DOHH2 (cell line): ENCODE results near the gene FZD10.

Experiments
- H3F3A ChIP-seq: fragments of 200-600 bp; sonication (generic), shearing (Covaris generic); 2 replicates; pipeline ENCODE4 v1.6.0; 2016; ENCODE audit warnings: antibody characterized with exemption, mild to moderate bottlenecking; ENCODE audit not compliant: control insufficient read depth, insufficient read depth
- H3K27ac ChIP-seq: fragments of 200-600 bp; sonication (generic); 2 replicates; pipeline ENCODE4 v1.5.1; 2014; ENCODE audit warnings: low read depth, mild to moderate bottlenecking, low read length, moderate library complexity
- H3K27me3 ChIP-seq: fragments of 200-600 bp; sonication (generic); 2 replicates; pipeline ENCODE4 v1.6.1; 2014; ENCODE audit warnings: mild to moderate bottlenecking, low read length, mixed read lengths; ENCODE audit not compliant: control insufficient read depth
- H3K36me3 ChIP-seq: fragments of 200-600 bp; sonication (generic); 2 replicates; pipeline ENCODE4 v1.6.1; 2014; ENCODE audit warnings: mild to moderate bottlenecking, low read length, moderate library complexity, mixed read lengths; ENCODE audit not compliant: control insufficient read depth
- H3K4me1 ChIP-seq: fragments of 200-600 bp; sonication (generic); 2 replicates; pipeline ENCODE4 v1.6.1; 2014; ENCODE audit warnings: mild to moderate bottlenecking, low read length, mixed read lengths; ENCODE audit not compliant: control insufficient read depth
- H3K4me2 ChIP-seq: fragments of 200-600 bp; sonication (generic); 2 replicates; pipeline ENCODE4 v1.6.0; 2014; ENCODE audit warnings: mild to moderate bottlenecking, low read length, moderate library complexity
- H3K4me3 ChIP-seq: fragments of 200-600 bp; sonication (generic); 2 replicates; pipeline ENCODE4 v1.5.1; 2014; ENCODE audit warnings: mild to moderate bottlenecking, low read length, mixed read lengths
- H3K79me2 ChIP-seq: fragments of 200-600 bp; sonication (generic); 2 replicates; pipeline ENCODE4 v1.6.1; 2014; ENCODE audit warnings: mild to moderate bottlenecking, low read length, mixed read lengths; ENCODE audit not compliant: control insufficient read depth
- H3K9me2 ChIP-seq: fragments of 200-600 bp; sonication (generic); replicated peaks from 2 replicates; pipeline ENCODE4 v1.6.1; 2014; ENCODE audit warnings: mild to moderate bottlenecking, low read length, mixed read lengths; ENCODE audit not compliant: control insufficient read depth
- H3K9me3 ChIP-seq: fragments of 200-600 bp; sonication (generic); 2 replicates; pipeline ENCODE4 v1.6.1; 2014; ENCODE audit warnings: antibody characterized with exemption, low read length, mixed read lengths; ENCODE audit not compliant: control insufficient read depth, insufficient read depth
- H4K20me1 ChIP-seq: fragments of 200-600 bp; sonication (generic); 2 replicates; pipeline ENCODE4 v1.6.0; 2014; ENCODE audit warnings: low read depth, mild to moderate bottlenecking, antibody characterized with exemption, low read length, moderate library complexity; ENCODE audit not compliant: control insufficient read depth, insufficient read depth
- CTCF ChIP-seq: fragments of 200-600 bp; sonication (generic); IDR thresholded peaks from one replicate; pipeline ENCODE4 v1.5.1; 2014; ENCODE audit warnings: antibody characterized with exemption, mild to moderate bottlenecking, low read depth, low read length; ENCODE audit not compliant: poor library complexity, severe bottlenecking
- EZH2phosphoT487 ChIP-seq: fragments of 200-600 bp; sonication (generic); IDR thresholded peaks from 2 replicates; pipeline ENCODE4 v1.6.1; 2017; ENCODE audit warnings: borderline replicate concordance, mild to moderate bottlenecking, antibody characterized with exemption, low read length, moderate library complexity, mixed read lengths

The FZD10 gene

GRCh38 chr12:130127912-130128789, 34.1 kb upstream of the FZD10 start:
- H3K27ac ChIP-seq, result no peak overlapping the region
- no peaks in the 10 kb centered on the region; the same call in 1 of the 2 replicates for H3K9me3 ChIP-seq
- no peak overlapping the region for H3K4me3 ChIP-seq
- TF ChIP-seq CTCF (no peak), EZH2phosphoT487 (no peak)
- H3K4me1 ChIP-seq, result no peaks in the 10 kb centered on the region
- H3K79me2 ChIP-seq, result no peaks in the 10 kb centered on the region
- no peaks in the 10 kb centered on the region for H3F3A ChIP-seq
- H3K36me3 ChIP-seq, result no peaks in the 10 kb centered on the region
- H4K20me1 ChIP-seq, result no peaks in the 10 kb centered on the region
- no peaks in the 10 kb centered on the region for H3K27me3 ChIP-seq
- no peak overlapping the region for H3K4me2 ChIP-seq
- no peaks in the 10 kb centered on the region for H3K9me2 ChIP-seq

GRCh38 chr12:130128790-130129735, 33.2 kb upstream of the FZD10 start:
- Histone ChIP-seq H3K79me2 (no peaks in the 10 kb centered on the region), H3K36me3 (no peaks in the 10 kb centered on the region), H3K9me2 (no peaks in the 10 kb centered on the region), H3K27me3 (no peaks in the 10 kb centered on the region), H3K4me3 (no peak overlapping the region), H3K9me3 (no peaks in the 10 kb centered on the region; the same call in 1 of the 2 replicates), H4K20me1 (no peaks in the 10 kb centered on the region), H3K4me2 (no peak overlapping the region), H3K4me1 (no peaks in the 10 kb centered on the region), H3F3A (no peaks in the 10 kb centered on the region), H3K27ac (no peak overlapping the region)
- no peak for TF ChIP-seq CTCF
- no peak for TF ChIP-seq EZH2phosphoT487

GRCh38 chr12:130130346-130130745, 31.9 kb upstream of the FZD10 start:
- Histone ChIP-seq H3K79me2 (no peaks in the 10 kb centered on the region), H3K9me3 (peaks cover 8% of the 10 kb centered on the region; the same call in 1 of the 2 replicates), H3K9me2 (no peaks in the 10 kb centered on the region), H3K4me1 (no peaks in the 10 kb centered on the region), H3K36me3 (no peaks in the 10 kb centered on the region), H3K27ac (no peak overlapping the region), H3F3A (no peaks in the 10 kb centered on the region), H4K20me1 (no peaks in the 10 kb centered on the region), H3K27me3 (no peaks in the 10 kb centered on the region), H3K4me3 (no peak overlapping the region), H3K4me2 (no peak overlapping the region)
- TF ChIP-seq EZH2phosphoT487, result no peak
- TF ChIP-seq CTCF, result no peak
